K562 (cell line): ENCODE data around the gene CTTNBP2NL. TPM values are rescaled to one million over a fixed set of nuclear protein-coding genes. Genes with fewer than 3 reads are reported as not detected.

Experiments
- CBFB ChIP-seq: sonication (generic); formaldehyde crosslinking; IDR thresholded peaks from 2 replicates; pipeline ENCODE4 v1.4.0; 2020; ENCODE audit warnings: mild to moderate bottlenecking, missing genetic modification reagents
- ELK1 ChIP-seq: sonication (generic); formaldehyde crosslinking; IDR thresholded peaks from 2 replicates; pipeline ENCODE4 v1.8.1; 2022; ENCODE audit warnings: missing genetic modification reagents
- ETS2 ChIP-seq: IDR thresholded peaks from 2 replicates; pipeline ENCODE4 v1.6.1; 2016; ENCODE audit warnings: borderline replicate concordance, missing genetic modification characterization, mild to moderate bottlenecking, moderate library complexity, missing compliant biosample characterization; ENCODE audit not compliant: poor library complexity, severe bottlenecking
- GMEB1 ChIP-seq: fragments of 250-450 bp; sonication (Bioruptor Pico); IDR thresholded peaks from 2 replicates; pipeline ENCODE4 v1.4.0; 2020; ENCODE audit warnings: mild to moderate bottlenecking
- HNRNPH1 ChIP-seq: fragments of 200-400 bp; formaldehyde crosslinking; optimal IDR thresholded peaks from 2 replicates; pipeline ENCODE3; 2017; ENCODE audit warnings: low read depth, mild to moderate bottlenecking, low read length, moderate library complexity
- ILK ChIP-seq: fragments of 450-650 bp; IDR thresholded peaks from 2 replicates; pipeline ENCODE4 v1.6.1; 2016; ENCODE audit warnings: missing genetic modification characterization, low read depth, mild to moderate bottlenecking, missing compliant biosample characterization, moderate library complexity, borderline replicate concordance
- LARP7 ChIP-seq: fragments of 450-650 bp; IDR thresholded peaks from 2 replicates; pipeline ENCODE4 v1.6.1; 2016
- MED1 ChIP-seq: sonication (generic); formaldehyde crosslinking; IDR thresholded peaks from 2 replicates; pipeline ENCODE4 v1.8.1; 2023; ENCODE audit warnings: missing genetic modification reagents, borderline replicate concordance
- NRF1 ChIP-seq, 2 experiments: fragments of 450-650 bp; IDR thresholded peaks in 1 of 2; conservative IDR thresholded peaks in 1 of 2; 2 replicates each; pipeline ENCODE4 v1.6.1; 2014; ENCODE audit warnings: mild to moderate bottlenecking in 2 of 2
- RNF2 ChIP-seq: sonication (generic); IDR thresholded peaks from 2 replicates; pipeline ENCODE4 v1.6.1; 2016
- ZBTB40 ChIP-seq, 2 experiments: fragments of 450-650 bp in 1 of 2; sonication (generic) in 1 of 2; formaldehyde crosslinking in 1 of 2; IDR thresholded peaks; 2 replicates each; pipeline versions ENCODE4 v1.7.1 to v1.9.0; 2016 to 2022; ENCODE audit warnings: inconsistent platforms in 1 of 2, mild to moderate bottlenecking in 1 of 2, missing genetic modification reagents in 1 of 2
- ZNF436 ChIP-seq: fragments of 250-450, 450-650 bp; sonication (Bioruptor Pico); formaldehyde crosslinking; IDR thresholded peaks from 2 replicates; pipeline ENCODE4 v1.7.0; 2020; ENCODE audit warnings: mild to moderate bottlenecking
- ZNF639 ChIP-seq, 2 experiments: fragments of 200-800 bp in 1 of 2; sonication (Bioruptor generic) in 1 of 2; sonication (generic) in 1 of 2; formaldehyde crosslinking in 1 of 2; IDR thresholded peaks in 1 of 2; conservative IDR thresholded peaks in 1 of 2; 2 replicates each; pipeline versions ENCODE4 v1.5.0 to v1.6.1; 2016 to 2020; ENCODE audit warnings: missing compliant biosample characterization in 1 of 2, missing genetic modification characterization in 1 of 2, missing genetic modification reagents in 1 of 2
- polyA plus RNA-seq, 8 experiments: library from polyadenylated mRNA; depleted of rRNA in 4 of 8; stranded (reverse) in 5 of 8; unstranded in 3 of 8; fragments of >200 nt; fragmentation: Nextera tagmentation in 2 of 8; fragmentation: Illumina TruSeq in 1 of 8; extraction: Ambion mirVana in 2 of 8; extraction: Trizol in 1 of 8; gene quantifications; 2 replicates each; pipeline versions ENCODE4 v1.2.1 to v1.2.3, GENCODE V29; 2011 to 2014; ENCODE audit warnings: inconsistent platforms in 1 of 8, missing spikeins in 1 of 8
- total RNA-seq, 7 experiments: library from RNA; depleted of rRNA in 6 of 7; stranded (reverse); fragments of >200 nt in 6 of 7; fragmentation: Illumina TruSeq in 2 of 7; extraction: Trizol in 2 of 7; gene quantifications; 2 replicates each; pipeline versions ENCODE4 v1.2.1 to v1.2.3, GENCODE V29; 2011 to 2021; ENCODE audit warnings: low replicate concordance in 1 of 7

The CTTNBP2NL gene
- total and polyA plus RNA-seq, 9 of the 15 experiments (the other 6 are each of a cell fraction or from before 2014, with no cell fraction given): 0.27 to 1.4 (median 0.62) TPM

GRCh38 chr1:112389689-112390088 lies 6.3 kb upstream of the CTTNBP2NL start (continued):
- TF ChIP-seq ZBTB40 (IDR thresholded peaks at IDR 0.05) (no peak), ZBTB40 (CRISPR knock-in tag; IDR thresholded peaks at IDR 0.05) (no peak), ETS2 (tag) (no peak), RNF2 (no peak), ILK (tag) (no peak), NRF1 (conservative IDR thresholded peaks at IDR 0.05 in 1 of 2, IDR thresholded peaks at IDR 0.05 in 1 of 2) (no peak), CBFB (CRISPR knock-in tag) (no peak), LARP7 (no peak), MED1 (CRISPR knock-in tag) (no peak), ZNF639 (CRISPR knock-in tag; conservative IDR thresholded peaks at IDR 0.05 in 1 of 2, IDR thresholded peaks at IDR 0.05 in 1 of 2) (no peak), ZNF436 (CRISPR knock-in tag) (no peak), GMEB1 (no peak), HNRNPH1 (no peak), ELK1 (no peak)
